Midbrain (tissue), 1 donor: ENCODE data around the gene PLTP.
"Not testable (repeated sequence)": the region's sequence is repeated elsewhere in the genome, so short reads cannot be mapped to it uniquely, and the experiment has no call there.

ENCODE experiments used
- DNase-seq: peaks from one replicate; lab custom pipeline; 2025; lab: John Stamatoyannopoulos, UW

The PLTP gene

GRCh38 chr20:45911486-45912343, at the start of gene PLTP:
PLTP (minus strand) TSS chr20:45912155; CDS start chr20:45911452, 703 bp downstream.
- peak; percentile 61 for DNase-seq

- DNase-seq = no peak
Observed at GRCh38 chr20:45959956-45960630, 48.1 kb upstream of the PLTP start.

- no peak for DNase-seq
Observed at GRCh38 chr20:45959126-45959525, 47.2 kb upstream of the PLTP start.

GRCh38 chr20:45958593-45958992, 46.6 kb upstream of the PLTP start:
- DNase-seq = no peak

- DNase-seq = no peak
Observed at GRCh38 chr20:45957021-45957941, 45.3 kb upstream of the PLTP start.

- DNase-seq = not testable (repeated sequence)
Observed at GRCh38 chr20:45956326-45956725, 44.4 kb upstream of the PLTP start.

GRCh38 chr20:45953672-45954071, 41.7 kb upstream of the PLTP start:
- no peak for DNase-seq

- DNase-seq = no peak
Observed at GRCh38 chr20:45952861-45953260, 40.9 kb upstream of the PLTP start.

- DNase-seq = no peak
Observed at GRCh38 chr20:45951925-45952834, 40.2 kb upstream of the PLTP start.

GRCh38 chr20:45950330-45950646, 38.3 kb upstream of the PLTP start:
- DNase-seq = no peak

GRCh38 chr20:45949542-45950329, 37.8 kb upstream of the PLTP start:
- DNase-seq = no peak

GRCh38 chr20:45948742-45949541, 37.0 kb upstream of the PLTP start:
- no peak for DNase-seq

- no peak for DNase-seq
Observed at GRCh38 chr20:45948261-45948733, 36.3 kb upstream of the PLTP start.

- no peak for DNase-seq
Observed at GRCh38 chr20:45947110-45947866, 35.3 kb upstream of the PLTP start.

- DNase-seq = no peak
Observed at GRCh38 chr20:45946149-45946970, 34.4 kb upstream of the PLTP start.

- DNase-seq = no peak
Observed at GRCh38 chr20:45945678-45946148, 33.8 kb upstream of the PLTP start.

GRCh38 chr20:45944965-45945677, 33.2 kb upstream of the PLTP start:
- no peak for DNase-seq
